K562 (cell line): ENCODE data around the gene PABPC1L. TPM values are rescaled to one million over a fixed set of nuclear protein-coding genes. Genes with fewer than 3 reads are reported as not detected.

ENCODE experiments used
- C11orf30 ChIP-seq: fragments of 450-650 bp; IDR thresholded peaks from 2 replicates; pipeline ENCODE4 v1.6.1; 2016; ENCODE audit warnings: low read depth, mild to moderate bottlenecking
- CREB1 ChIP-seq, 2 experiments: sonication (generic) in 1 of 2; formaldehyde crosslinking in 1 of 2; IDR thresholded peaks; 2 replicates each; pipeline versions ENCODE4 v1.6.1 to v1.8.0; 2012 to 2022; ENCODE audit warnings: inconsistent platforms in 1 of 2, mild to moderate bottlenecking in 1 of 2, missing genetic modification reagents in 1 of 2, moderate library complexity in 1 of 2
- EHMT2 ChIP-seq: fragments of 450-650 bp; IDR thresholded peaks from 2 replicates; pipeline ENCODE4 v1.6.1; 2018; ENCODE audit warnings: antibody characterized with exemption
- FOXK1 ChIP-seq: sonication (generic); formaldehyde crosslinking; IDR thresholded peaks from 2 replicates; pipeline ENCODE4 v1.8.0; 2022; ENCODE audit warnings: missing genetic modification reagents, mild to moderate bottlenecking, borderline replicate concordance
- HOMEZ ChIP-seq: fragments of 250-450 bp; sonication (Bioruptor Pico); IDR thresholded peaks from 2 replicates; pipeline ENCODE4 v1.4.0; 2020; ENCODE audit warnings: mild to moderate bottlenecking, moderate library complexity
- NCOA4 ChIP-seq: fragments of 450-650 bp; IDR thresholded peaks from 2 replicates; pipeline ENCODE4 v1.6.1; 2018; ENCODE audit warnings: mild to moderate bottlenecking; ENCODE audit not compliant: partially characterized antibody
- PHF8 ChIP-seq: fragments of 200-600 bp; sonication (generic); IDR thresholded peaks from 2 replicates; pipeline ENCODE4 v1.6.1; 2012; ENCODE audit warnings: mixed run types, mild to moderate bottlenecking, inconsistent platforms, low read length, moderate library complexity, borderline replicate concordance
- RFX1 ChIP-seq: fragments of 450-650 bp; IDR thresholded peaks from 2 replicates; pipeline ENCODE4 v1.6.1; 2016; ENCODE audit warnings: mild to moderate bottlenecking, moderate library complexity
- ZNF324 ChIP-seq: fragments of 250-450 bp; sonication (Bioruptor Pico); IDR thresholded peaks from 2 replicates; pipeline ENCODE4 v1.4.0; 2020; ENCODE audit warnings: mild to moderate bottlenecking
- polyA plus RNA-seq, 8 experiments: library from polyadenylated mRNA; depleted of rRNA in 4 of 8; stranded (reverse) in 5 of 8; unstranded in 3 of 8; fragments of >200 nt; fragmentation: Nextera tagmentation in 2 of 8; fragmentation: Illumina TruSeq in 1 of 8; extraction: Ambion mirVana in 2 of 8; extraction: Trizol in 1 of 8; gene quantifications; 2 replicates each; pipeline versions ENCODE4 v1.2.1 to v1.2.3, GENCODE V29; 2011 to 2014; ENCODE audit warnings: inconsistent platforms in 1 of 8, missing spikeins in 1 of 8
- total RNA-seq, 7 experiments: library from RNA; depleted of rRNA in 6 of 7; stranded (reverse); fragments of >200 nt in 6 of 7; fragmentation: Illumina TruSeq in 2 of 7; extraction: Trizol in 2 of 7; gene quantifications; 2 replicates each; pipeline versions ENCODE4 v1.2.1 to v1.2.3, GENCODE V29; 2011 to 2021; ENCODE audit warnings: low replicate concordance in 1 of 7

Gene PABPC1L
- total and polyA plus RNA-seq, 9 of the 15 experiments (the other 6 are each of a cell fraction or from before 2014, with no cell fraction given): 6.0 to 90.3 (median 15.8) TPM

GRCh38 chr20:44966030-44966961 lies 56.4 kb downstream of the PABPC1L start, which contains the start of gene STK4 (continued):
- TF ChIP-seq NCOA4: no peak
- peak; percentile 57 for TF ChIP-seq C11orf30
- TF ChIP-seq CREB1 (IDR thresholded peaks at IDR 0.05): peak; percentile 82
- peak; percentile 84 for TF ChIP-seq CREB1 (CRISPR knock-in tag; IDR thresholded peaks at IDR 0.05)
- no peak for TF ChIP-seq ZNF324 (CRISPR knock-in tag)
- peak; percentile 64; the same call in 1 of the 2 replicates for TF ChIP-seq RFX1
- TF ChIP-seq FOXK1 (CRISPR knock-in tag): no peak
- no peak for TF ChIP-seq HOMEZ
- peak; percentile 90 for TF ChIP-seq PHF8
- TF ChIP-seq EHMT2: no peak
